K562 (cell line): ENCODE results near the gene BOD1L1.
"Not testable (repeated sequence)": the region's sequence is repeated elsewhere in the genome, so short reads cannot be mapped to it uniquely, and the experiment has no call there.

Source experiments
- ARNT ChIP-seq, 2 experiments: fragments of 450-650 bp; IDR thresholded peaks; 2 replicates each; pipeline ENCODE4 v1.6.1; 2016; ENCODE audit warnings: mild to moderate bottlenecking in 1 of 2
- XRCC4 ChIP-seq: IDR thresholded peaks from one replicate; pipeline ENCODE4 v1.6.1; 2011; ENCODE audit not compliant: insufficient read depth, insufficient read length; ENCODE audit errors: extremely low read depth
- TF ChIP-seq, protein P1 (sequence below): sonication (generic); formaldehyde crosslinking; IDR thresholded peaks from 2 replicates; pipeline ENCODE4 v1.8.1; 2023; ENCODE audit warnings: mild to moderate bottlenecking, missing genetic modification reagents
- TF ChIP-seq, protein P2 (sequence below), 2 experiments: fragments of 450-650 bp; conservative IDR thresholded peaks; 2 replicates each; pipeline ENCODE4 v1.6.1; 2017; ENCODE audit warnings: mild to moderate bottlenecking in 2 of 2, moderate library complexity in 2 of 2
- TF ChIP-seq, protein P3 (sequence below): fragments of 450-650 bp; conservative IDR thresholded peaks from 2 replicates; pipeline ENCODE4 v1.6.1; 2016; ENCODE audit warnings: missing genetic modification characterization, low read depth, mild to moderate bottlenecking, control low read depth, missing compliant biosample characterization

DNA sequence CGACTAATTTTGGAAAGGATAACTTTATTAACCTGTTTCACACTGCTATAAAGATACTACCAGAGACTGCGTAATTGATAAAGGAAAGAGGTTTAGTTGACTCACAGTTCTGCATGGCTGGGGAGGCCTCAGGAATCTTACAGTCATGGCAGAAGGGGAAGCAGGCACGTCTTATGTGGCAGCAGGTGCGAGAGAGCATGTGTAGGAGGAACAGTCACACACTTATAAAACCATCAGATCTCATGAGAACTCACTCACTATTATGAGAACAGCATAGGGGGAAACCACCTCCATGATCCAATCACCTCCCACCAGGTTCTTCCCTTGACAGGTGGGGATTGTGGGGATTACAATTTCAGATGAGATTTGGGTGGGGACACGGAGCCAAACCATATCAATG lies 67.4 kb downstream of the BOD1L1 start:
- TF ChIP-seq ARNT (IDR thresholded peaks at IDR 0.05); XRCC4: not testable (repeated sequence)
- TF ChIP-seq, protein P1, sequence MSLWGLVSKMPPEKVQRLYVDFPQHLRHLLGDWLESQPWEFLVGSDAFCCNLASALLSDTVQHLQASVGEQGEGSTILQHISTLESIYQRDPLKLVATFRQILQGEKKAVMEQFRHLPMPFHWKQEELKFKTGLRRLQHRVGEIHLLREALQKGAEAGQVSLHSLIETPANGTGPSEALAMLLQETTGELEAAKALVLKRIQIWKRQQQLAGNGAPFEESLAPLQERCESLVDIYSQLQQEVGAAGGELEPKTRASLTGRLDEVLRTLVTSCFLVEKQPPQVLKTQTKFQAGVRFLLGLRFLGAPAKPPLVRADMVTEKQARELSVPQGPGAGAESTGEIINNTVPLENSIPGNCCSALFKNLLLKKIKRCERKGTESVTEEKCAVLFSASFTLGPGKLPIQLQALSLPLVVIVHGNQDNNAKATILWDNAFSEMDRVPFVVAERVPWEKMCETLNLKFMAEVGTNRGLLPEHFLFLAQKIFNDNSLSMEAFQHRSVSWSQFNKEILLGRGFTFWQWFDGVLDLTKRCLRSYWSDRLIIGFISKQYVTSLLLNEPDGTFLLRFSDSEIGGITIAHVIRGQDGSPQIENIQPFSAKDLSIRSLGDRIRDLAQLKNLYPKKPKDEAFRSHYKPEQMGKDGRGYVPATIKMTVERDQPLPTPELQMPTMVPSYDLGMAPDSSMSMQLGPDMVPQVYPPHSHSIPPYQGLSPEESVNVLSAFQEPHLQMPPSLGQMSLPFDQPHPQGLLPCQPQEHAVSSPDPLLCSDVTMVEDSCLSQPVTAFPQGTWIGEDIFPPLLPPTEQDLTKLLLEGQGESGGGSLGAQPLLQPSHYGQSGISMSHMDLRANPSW (CRISPR knock-in tag), result not testable (repeated sequence)
- TF ChIP-seq, protein P2, sequence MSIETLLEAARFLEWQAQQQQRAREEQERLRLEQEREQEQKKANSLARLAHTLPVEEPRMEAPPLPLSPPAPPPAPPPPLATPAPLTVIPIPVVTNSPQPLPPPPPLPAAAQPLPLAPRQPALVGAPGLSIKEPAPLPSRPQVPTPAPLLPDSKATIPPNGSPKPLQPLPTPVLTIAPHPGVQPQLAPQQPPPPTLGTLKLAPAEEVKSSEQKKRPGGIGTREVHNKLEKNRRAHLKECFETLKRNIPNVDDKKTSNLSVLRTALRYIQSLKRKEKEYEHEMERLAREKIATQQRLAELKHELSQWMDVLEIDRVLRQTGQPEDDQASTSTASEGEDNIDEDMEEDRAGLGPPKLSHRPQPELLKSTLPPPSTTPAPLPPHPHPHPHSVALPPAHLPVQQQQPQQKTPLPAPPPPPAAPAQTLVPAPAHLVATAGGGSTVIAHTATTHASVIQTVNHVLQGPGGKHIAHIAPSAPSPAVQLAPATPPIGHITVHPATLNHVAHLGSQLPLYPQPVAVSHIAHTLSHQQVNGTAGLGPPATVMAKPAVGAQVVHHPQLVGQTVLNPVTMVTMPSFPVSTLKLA (conservative IDR thresholded peaks at IDR 0.05), result not testable (repeated sequence)
- TF ChIP-seq, protein P3, sequence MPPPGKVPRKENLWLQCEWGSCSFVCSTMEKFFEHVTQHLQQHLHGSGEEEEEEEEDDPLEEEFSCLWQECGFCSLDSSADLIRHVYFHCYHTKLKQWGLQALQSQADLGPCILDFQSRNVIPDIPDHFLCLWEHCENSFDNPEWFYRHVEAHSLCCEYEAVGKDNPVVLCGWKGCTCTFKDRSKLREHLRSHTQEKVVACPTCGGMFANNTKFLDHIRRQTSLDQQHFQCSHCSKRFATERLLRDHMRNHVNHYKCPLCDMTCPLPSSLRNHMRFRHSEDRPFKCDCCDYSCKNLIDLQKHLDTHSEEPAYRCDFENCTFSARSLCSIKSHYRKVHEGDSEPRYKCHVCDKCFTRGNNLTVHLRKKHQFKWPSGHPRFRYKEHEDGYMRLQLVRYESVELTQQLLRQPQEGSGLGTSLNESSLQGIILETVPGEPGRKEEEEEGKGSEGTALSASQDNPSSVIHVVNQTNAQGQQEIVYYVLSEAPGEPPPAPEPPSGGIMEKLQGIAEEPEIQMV, result not testable (repeated sequence)
